ENCODE results near the gene MAN2B1. TPM values are rescaled to one million over a fixed set of nuclear protein-coding genes. Genes with fewer than 3 reads are reported as not detected.

MAN2B1 gene
- polyA plus RNA-seq, 2 of the 4 experiments (the other 2 are of a cell fraction), result 13.0 to 16.3 TPM

DNA sequence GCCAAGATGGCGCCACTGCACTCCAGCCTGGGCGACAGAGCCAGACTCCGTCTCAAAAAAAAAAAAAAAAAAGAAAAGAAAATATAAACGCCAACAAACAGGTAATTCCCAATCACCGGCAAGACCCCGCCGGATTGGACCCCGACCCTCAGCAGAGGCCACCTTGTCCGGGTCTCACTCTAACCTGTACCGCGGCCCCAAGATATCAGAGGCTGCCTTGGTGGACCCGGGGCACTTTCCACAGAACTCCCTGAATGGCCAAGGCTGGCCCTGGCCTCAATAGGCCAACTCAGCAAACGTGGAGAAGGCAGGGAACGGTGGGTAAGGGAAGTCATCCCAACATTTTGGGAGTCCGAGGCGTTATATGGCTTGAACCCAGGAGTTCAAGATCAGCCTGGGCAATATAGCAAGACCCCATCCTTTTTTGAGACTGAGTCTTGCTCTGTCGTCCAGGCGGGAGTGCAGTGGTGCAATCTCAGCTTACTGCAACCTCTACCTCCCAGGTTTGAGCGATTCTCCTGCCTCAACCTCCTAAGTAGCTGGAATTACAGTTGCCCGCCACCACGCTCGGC, 27.8 kb downstream of the MAN2B1 start:
- FAIRE-seq (no peak), DNase-seq (ENCODE audit: low read depth in 1 of 2, low spot score in 1 of 2) (no peak), ATAC-seq (no peak)
- H3K27ac ChIP-seq, result no peak overlapping the region
- H3K4me2 ChIP-seq, result no peak overlapping the region
- 74% methylated on average over 22 of the region's 22 CpGs for WGBS (ENCODE audit: missing lambda C conversion rate)
- TF ChIP-seq POLR2A (IDR thresholded peaks at IDR 0.05; ENCODE audit: low read length) (no peak), KDM5A (IDR thresholded peaks at IDR 0.05) (no peak), CHD2 (IDR thresholded peaks at IDR 0.05; ENCODE audit: low read length, partially characterized antibody) (no peak), USF2 (IDR thresholded peaks at IDR 0.05) (no peak), RARB (CRISPR knock-in tag; IDR thresholded peaks at IDR 0.05) (no peak), ELK1 (IDR thresholded peaks at IDR 0.05; ENCODE audit: low read depth, low read length) (no peak), REST (IDR thresholded peaks at IDR 0.05) (no peak), JUNB (IDR thresholded peaks at IDR 0.05) (no peak), HOXB13 (CRISPR knock-in tag; IDR thresholded peaks at IDR 0.05; ENCODE audit: low read depth) (no peak), RNF2 (IDR thresholded peaks at IDR 0.05; ENCODE audit: borderline replicate concordance, low read depth) (no peak), CTCF (IDR thresholded peaks at IDR 0.05) (no peak), CBX2 (IDR thresholded peaks at IDR 0.05; ENCODE audit: borderline replicate concordance, low read depth) (no peak), RAD21 (conservative IDR thresholded peaks at IDR 0.05 in 1 of 2, IDR thresholded peaks at IDR 0.05 in 1 of 2) (no peak), ZFP36 (IDR thresholded peaks at IDR 0.05; ENCODE audit: borderline replicate concordance, partially characterized antibody) (no peak)
- TF ChIP-seq, protein P1, sequence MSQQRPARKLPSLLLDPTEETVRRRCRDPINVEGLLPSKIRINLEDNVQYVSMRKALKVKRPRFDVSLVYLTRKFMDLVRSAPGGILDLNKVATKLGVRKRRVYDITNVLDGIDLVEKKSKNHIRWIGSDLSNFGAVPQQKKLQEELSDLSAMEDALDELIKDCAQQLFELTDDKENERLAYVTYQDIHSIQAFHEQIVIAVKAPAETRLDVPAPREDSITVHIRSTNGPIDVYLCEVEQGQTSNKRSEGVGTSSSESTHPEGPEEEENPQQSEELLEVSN (IDR thresholded peaks at IDR 0.05; ENCODE audit: borderline replicate concordance, low read depth), result no peak
- TF ChIP-seq, protein P2, sequence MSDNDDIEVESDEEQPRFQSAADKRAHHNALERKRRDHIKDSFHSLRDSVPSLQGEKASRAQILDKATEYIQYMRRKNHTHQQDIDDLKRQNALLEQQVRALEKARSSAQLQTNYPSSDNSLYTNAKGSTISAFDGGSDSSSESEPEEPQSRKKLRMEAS (IDR thresholded peaks at IDR 0.05), result no peak
- H3K9me3 ChIP-seq, result peaks cover 29% of the 10 kb centered on the region; the same call in 2 of the 3 replicates
- H3K4me3 ChIP-seq, result no peak overlapping the region
- no peaks in the 10 kb centered on the region for H3K4me1 ChIP-seq
- ChIA-PET CTCF (interaction anchor here (0.6 kb wide), 1 partner anchor 268 kb away, joined by 4 read pairs; no protein-coding TSS in a partner anchor), POLR2A (no interaction called here)

DNA sequence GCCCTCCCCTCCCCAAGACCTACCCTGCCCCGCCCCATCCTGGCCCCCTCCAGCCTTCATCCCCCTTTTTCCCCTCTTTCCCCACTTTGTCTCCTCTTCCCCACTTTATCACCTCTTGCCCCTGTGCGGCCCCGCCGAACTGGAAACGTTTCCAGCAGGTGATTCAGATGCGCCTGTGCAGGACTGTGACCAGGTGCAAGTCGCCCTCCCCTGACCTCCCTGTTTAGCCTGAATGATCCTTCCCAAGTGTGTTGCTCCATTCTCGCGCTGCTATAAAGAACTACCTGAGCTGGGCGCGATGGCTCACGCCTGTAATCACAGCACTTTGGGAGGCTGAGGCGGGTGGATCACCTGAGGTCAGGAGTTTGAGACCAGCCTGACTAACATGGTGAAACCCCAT, 29.9 kb downstream of the MAN2B1 start:
- no peak for DNase-seq (ENCODE audit: low read depth in 1 of 2, low spot score in 1 of 2)

More for the DNA sequence above, 29.9 kb downstream of the MAN2B1 start:
- Histone ChIP-seq H3K27ac (no peak overlapping the region), H3K4me1 (no peaks in the 10 kb centered on the region), H3K9me3 (peaks cover 48% of the 10 kb centered on the region), H3K4me2 (no peak overlapping the region), H3K4me3 (no peak overlapping the region)
- 80% methylated on average over 13 of the region's 13 CpGs for WGBS (ENCODE audit: missing lambda C conversion rate)
- ATAC-seq (no peak), FAIRE-seq (no peak)
- TF ChIP-seq CHD4 (IDR thresholded peaks at IDR 0.05; ENCODE audit: borderline replicate concordance), result no peak
- CTCF ChIA-PET, result no interaction called here
- POLR2A ChIA-PET, result no interaction called here

Data from A549 (cell line).